ENCODE data around the gene GABPB2.

DNA sequence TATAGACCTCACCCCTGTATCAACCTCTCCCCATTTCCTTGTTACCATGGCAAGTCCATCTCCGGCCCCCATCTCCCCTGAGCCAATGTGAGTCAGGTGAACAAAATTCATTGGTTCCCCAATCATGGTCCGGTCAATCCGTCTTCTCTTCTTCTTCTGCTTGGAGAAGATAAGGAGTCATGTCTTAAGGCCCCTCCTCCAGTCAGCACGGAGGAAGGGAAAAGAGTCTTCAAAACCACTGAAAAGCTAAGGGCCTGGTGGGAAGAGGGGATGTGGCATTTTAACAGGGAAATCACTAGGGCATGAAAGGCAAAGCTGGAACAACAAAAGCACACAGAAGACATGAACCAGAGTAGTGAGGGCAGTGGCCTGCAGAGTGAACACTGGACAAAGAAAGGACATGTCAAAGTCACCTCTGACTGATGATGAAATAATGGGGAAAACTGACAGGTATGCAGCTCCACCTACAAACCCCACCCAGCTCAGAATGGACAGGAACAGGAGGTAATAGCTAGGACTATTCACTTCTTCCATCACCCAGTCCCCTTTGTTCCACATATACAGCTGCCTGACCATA is 15.5 kb upstream of the GABPB2 start:
- TF ChIP-seq, protein P1, sequence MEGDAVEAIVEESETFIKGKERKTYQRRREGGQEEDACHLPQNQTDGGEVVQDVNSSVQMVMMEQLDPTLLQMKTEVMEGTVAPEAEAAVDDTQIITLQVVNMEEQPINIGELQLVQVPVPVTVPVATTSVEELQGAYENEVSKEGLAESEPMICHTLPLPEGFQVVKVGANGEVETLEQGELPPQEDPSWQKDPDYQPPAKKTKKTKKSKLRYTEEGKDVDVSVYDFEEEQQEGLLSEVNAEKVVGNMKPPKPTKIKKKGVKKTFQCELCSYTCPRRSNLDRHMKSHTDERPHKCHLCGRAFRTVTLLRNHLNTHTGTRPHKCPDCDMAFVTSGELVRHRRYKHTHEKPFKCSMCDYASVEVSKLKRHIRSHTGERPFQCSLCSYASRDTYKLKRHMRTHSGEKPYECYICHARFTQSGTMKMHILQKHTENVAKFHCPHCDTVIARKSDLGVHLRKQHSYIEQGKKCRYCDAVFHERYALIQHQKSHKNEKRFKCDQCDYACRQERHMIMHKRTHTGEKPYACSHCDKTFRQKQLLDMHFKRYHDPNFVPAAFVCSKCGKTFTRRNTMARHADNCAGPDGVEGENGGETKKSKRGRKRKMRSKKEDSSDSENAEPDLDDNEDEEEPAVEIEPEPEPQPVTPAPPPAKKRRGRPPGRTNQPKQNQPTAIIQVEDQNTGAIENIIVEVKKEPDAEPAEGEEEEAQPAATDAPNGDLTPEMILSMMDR (IDR thresholded peaks at IDR 0.05; ENCODE audit: low read depth, low read length) = no peak
- TF ChIP-seq EZH2phosphoT487 (IDR thresholded peaks at IDR 0.05; ENCODE audit: low read depth) = no peak
